ENCODE data around the gene ST7. TPM values are rescaled to one million over a fixed set of nuclear protein-coding genes. Genes with fewer than 3 reads are reported as not detected.

The ST7 gene
- total RNA-seq, 2 experiments from 2014 or later = 4.9 to 5.4 TPM

- no peaks in the 10 kb centered on the region for H3K27me3 ChIP-seq (ENCODE audit: control insufficient read depth in 1 of 2, insufficient read depth in 2 of 2, low read length in 2 of 2)
- CTCF ChIA-PET = interaction anchor here (1.4 kb wide), 1 partner anchor 30 kb away, joined by 3 read pairs; no protein-coding TSS in a partner anchor
- Mint-ChIP-seq H3K4me1 (ENCODE audit: low read depth) (peaks cover 30% of the 10 kb centered on the region), H3K27me3 (no peaks in the 10 kb centered on the region), H3K4me3 (no peak overlapping the region), H3K9me3 (no peaks in the 10 kb centered on the region), H3K27ac (no peak overlapping the region), H3K36me3 (ENCODE audit: low read depth) (no peaks in the 10 kb centered on the region)
- intact Hi-C loops (cut with DNase I, micrococcal nuclease) = no loop called here
- no peaks in the 10 kb centered on the region for H3K4me1 ChIP-seq (ENCODE audit: insufficient read depth, low read length)
- H3K36me3 ChIP-seq (ENCODE audit: insufficient read depth, low read length) = no peaks in the 10 kb centered on the region
- H3K4me3 ChIP-seq (ENCODE audit: low read length) = no peak overlapping the region
- ATAC-seq (ENCODE audit: poor library complexity) = no peak
- DNase-seq = no peak
- TF ChIP-seq, protein P1, sequence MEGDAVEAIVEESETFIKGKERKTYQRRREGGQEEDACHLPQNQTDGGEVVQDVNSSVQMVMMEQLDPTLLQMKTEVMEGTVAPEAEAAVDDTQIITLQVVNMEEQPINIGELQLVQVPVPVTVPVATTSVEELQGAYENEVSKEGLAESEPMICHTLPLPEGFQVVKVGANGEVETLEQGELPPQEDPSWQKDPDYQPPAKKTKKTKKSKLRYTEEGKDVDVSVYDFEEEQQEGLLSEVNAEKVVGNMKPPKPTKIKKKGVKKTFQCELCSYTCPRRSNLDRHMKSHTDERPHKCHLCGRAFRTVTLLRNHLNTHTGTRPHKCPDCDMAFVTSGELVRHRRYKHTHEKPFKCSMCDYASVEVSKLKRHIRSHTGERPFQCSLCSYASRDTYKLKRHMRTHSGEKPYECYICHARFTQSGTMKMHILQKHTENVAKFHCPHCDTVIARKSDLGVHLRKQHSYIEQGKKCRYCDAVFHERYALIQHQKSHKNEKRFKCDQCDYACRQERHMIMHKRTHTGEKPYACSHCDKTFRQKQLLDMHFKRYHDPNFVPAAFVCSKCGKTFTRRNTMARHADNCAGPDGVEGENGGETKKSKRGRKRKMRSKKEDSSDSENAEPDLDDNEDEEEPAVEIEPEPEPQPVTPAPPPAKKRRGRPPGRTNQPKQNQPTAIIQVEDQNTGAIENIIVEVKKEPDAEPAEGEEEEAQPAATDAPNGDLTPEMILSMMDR (IDR thresholded peaks at IDR 0.05) = no peak
- POLR2A ChIA-PET = no interaction called here
- H3K9me3 ChIP-seq (ENCODE audit: control insufficient read depth in 1 of 2, insufficient read depth in 1 of 2, low read length in 2 of 2) = no peaks in the 10 kb centered on the region
- H3K27ac ChIP-seq (ENCODE audit: low read depth in 1 of 2, low read length in 2 of 2) = no peak overlapping the region
Observed at GRCh38 chr7:117018713-117019112, 65.4 kb downstream of the ST7 start.

DNA sequence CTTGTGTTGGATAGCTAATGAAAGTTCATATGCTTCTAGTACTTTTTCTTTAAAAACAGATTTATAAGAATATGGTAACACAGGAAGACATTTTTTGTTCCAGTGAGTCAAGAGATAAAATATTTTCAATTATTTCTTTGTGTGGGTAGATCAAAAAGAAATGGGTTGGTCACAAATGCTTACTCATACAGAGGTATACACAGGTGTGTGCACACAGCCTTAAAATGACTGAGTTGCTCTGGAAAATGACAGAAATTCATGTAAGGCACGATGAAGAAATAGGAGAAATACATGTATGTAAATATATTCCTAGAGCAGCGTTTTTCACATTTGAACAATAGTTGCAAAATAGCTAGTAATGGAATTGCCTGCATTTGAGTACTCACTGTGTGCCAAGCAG lies 66.0 kb downstream of the ST7 start:
- Histone ChIP-seq H3K4me3 (ENCODE audit: low read length) (no peak overlapping the region), H3K4me1 (ENCODE audit: insufficient read depth, low read length) (no peaks in the 10 kb centered on the region), H3K27ac (ENCODE audit: low read depth in 1 of 2, low read length in 2 of 2) (no peak overlapping the region), H3K27me3 (ENCODE audit: control insufficient read depth in 1 of 2, insufficient read depth in 2 of 2, low read length in 2 of 2) (no peaks in the 10 kb centered on the region), H3K36me3 (ENCODE audit: insufficient read depth, low read length) (no peaks in the 10 kb centered on the region), H3K9me3 (ENCODE audit: control insufficient read depth in 1 of 2, insufficient read depth in 1 of 2, low read length in 2 of 2) (no peaks in the 10 kb centered on the region)
- Mint-ChIP-seq H3K36me3 (ENCODE audit: low read depth) (no peaks in the 10 kb centered on the region), H3K4me3 (no peak overlapping the region), H3K9me3 (no peaks in the 10 kb centered on the region), H3K27ac (no peak overlapping the region), H3K27me3 (no peaks in the 10 kb centered on the region), H3K4me1 (ENCODE audit: low read depth) (peaks cover 30% of the 10 kb centered on the region)
- CTCF ChIA-PET = interaction anchor here (1.4 kb wide), 1 partner anchor 31 kb away, joined by 3 read pairs; no protein-coding TSS in a partner anchor
- TF ChIP-seq, protein P1 (IDR thresholded peaks at IDR 0.05) = no peak
- intact Hi-C loops (cut with DNase I, micrococcal nuclease) = no loop called here
- DNase-seq (no peak), ATAC-seq (ENCODE audit: poor library complexity) (no peak)
- POLR2A ChIA-PET = no interaction called here

GRCh38 chr7:117019786-117020590 lies 66.7 kb downstream of the ST7 start:
- Mint-ChIP-seq H3K9me3 (no peaks in the 10 kb centered on the region), H3K36me3 (ENCODE audit: low read depth) (no peaks in the 10 kb centered on the region), H3K4me3 (no peak overlapping the region), H3K27me3 (no peaks in the 10 kb centered on the region), H3K4me1 (ENCODE audit: low read depth) (peaks cover 29% of the 10 kb centered on the region), H3K27ac (no peak overlapping the region)
- H3K36me3 ChIP-seq (ENCODE audit: insufficient read depth, low read length) = no peaks in the 10 kb centered on the region
- DNase-seq = no peak
- TF ChIP-seq, protein P1 (IDR thresholded peaks at IDR 0.05) = no peak
- ChIA-PET POLR2A (no interaction called here), CTCF (interaction anchor here (1.4 kb wide), 1 partner anchor 32 kb away, joined by 3 read pairs; no protein-coding TSS in a partner anchor)
- H3K4me1 ChIP-seq (ENCODE audit: insufficient read depth, low read length) = no peaks in the 10 kb centered on the region
- intact Hi-C loops (cut with DNase I, micrococcal nuclease) = no loop called here
- no peak for ATAC-seq (ENCODE audit: poor library complexity)
- H3K27ac ChIP-seq (ENCODE audit: low read depth in 1 of 2, low read length in 2 of 2) = no peak overlapping the region
- H3K4me3 ChIP-seq (ENCODE audit: low read length) = no peak overlapping the region
- no peaks in the 10 kb centered on the region for H3K9me3 ChIP-seq (ENCODE audit: control insufficient read depth in 1 of 2, insufficient read depth in 1 of 2, low read length in 2 of 2)
- H3K27me3 ChIP-seq (ENCODE audit: control insufficient read depth in 1 of 2, insufficient read depth in 2 of 2, low read length in 2 of 2) = no peaks in the 10 kb centered on the region
